ENCODE data around the gene ZNF385D. TPM values are rescaled to one million over a fixed set of nuclear protein-coding genes. Genes with fewer than 3 reads are reported as not detected.
"Not testable (repeated sequence)": the region's sequence is repeated elsewhere in the genome, so short reads cannot be mapped to it uniquely, and the experiment has no call there.

The ZNF385D gene
- total RNA-seq, 2 experiments from 2014 or later, result not detected

- H3K9me3 Mint-ChIP-seq, result peaks cover 2% of the 10 kb centered on the region
- no peaks in the 10 kb centered on the region for H3K36me3 Mint-ChIP-seq
- no peak overlapping the region for H3K4me3 Mint-ChIP-seq
- no peak for DNase-seq
- H3K27me3 Mint-ChIP-seq, result no peaks in the 10 kb centered on the region
- no peak overlapping the region for H3K27ac Mint-ChIP-seq
- H3K4me1 Mint-ChIP-seq, result no peaks in the 10 kb centered on the region
Measured at GRCh38 chr3:21505711-21506460, 245.1 kb downstream of the ZNF385D start.

- DNase-seq, result no peak
- no peaks in the 10 kb centered on the region for H3K27me3 Mint-ChIP-seq
- no peaks in the 10 kb centered on the region for H3K4me1 Mint-ChIP-seq
- H3K4me3 Mint-ChIP-seq, result no peak overlapping the region
- no peak overlapping the region for H3K27ac Mint-ChIP-seq
- peaks cover 7% of the 10 kb centered on the region for H3K9me3 Mint-ChIP-seq
- no peaks in the 10 kb centered on the region for H3K36me3 Mint-ChIP-seq
Measured at GRCh38 chr3:21502656-21503055, 248.4 kb downstream of the ZNF385D start.

GRCh38 chr3:21500834-21501233, 250.2 kb downstream of the ZNF385D start:
- Mint-ChIP-seq H3K4me1 (no peaks in the 10 kb centered on the region), H3K4me3 (no peak overlapping the region), H3K9me3 (peaks cover 7% of the 10 kb centered on the region), H3K36me3 (no peaks in the 10 kb centered on the region), H3K27me3 (no peaks in the 10 kb centered on the region), H3K27ac (no peak overlapping the region)
- no peak for DNase-seq

GRCh38 chr3:21490671-21491070, 260.3 kb downstream of the ZNF385D start:
- H3K4me3 Mint-ChIP-seq, H3K9me3 Mint-ChIP-seq, H3K27me3 Mint-ChIP-seq, H3K4me1 Mint-ChIP-seq, H3K27ac Mint-ChIP-seq, DNase-seq, H3K36me3 Mint-ChIP-seq: not testable (repeated sequence)

GRCh38 chr3:21487520-21487919, 263.5 kb downstream of the ZNF385D start:
- no peak for DNase-seq
- H3K4me1 Mint-ChIP-seq, result no peaks in the 10 kb centered on the region
- H3K4me3 Mint-ChIP-seq, result no peak overlapping the region
- H3K36me3 Mint-ChIP-seq, result no peaks in the 10 kb centered on the region
- H3K9me3 Mint-ChIP-seq, result no peaks in the 10 kb centered on the region
- no peak overlapping the region for H3K27ac Mint-ChIP-seq
- H3K27me3 Mint-ChIP-seq, result no peaks in the 10 kb centered on the region

GRCh38 chr3:21486024-21486935, 264.7 kb downstream of the ZNF385D start:
- not testable (repeated sequence) for H3K36me3 Mint-ChIP-seq, H3K4me1 Mint-ChIP-seq, DNase-seq, H3K27ac Mint-ChIP-seq, H3K9me3 Mint-ChIP-seq, H3K4me3 Mint-ChIP-seq, H3K27me3 Mint-ChIP-seq

- no peak for DNase-seq
- H3K36me3 Mint-ChIP-seq, result no peaks in the 10 kb centered on the region
- no peak overlapping the region for H3K27ac Mint-ChIP-seq
- H3K4me3 Mint-ChIP-seq, result no peak overlapping the region
- H3K27me3 Mint-ChIP-seq, result no peaks in the 10 kb centered on the region
- H3K9me3 Mint-ChIP-seq, result no peaks in the 10 kb centered on the region
- H3K4me1 Mint-ChIP-seq, result no peaks in the 10 kb centered on the region
Measured at GRCh38 chr3:21484828-21485144, 266.2 kb downstream of the ZNF385D start.

GRCh38 chr3:21484057-21484827, 266.8 kb downstream of the ZNF385D start:
- no peak overlapping the region for H3K27ac Mint-ChIP-seq
- DNase-seq, result peak; percentile 1

GRCh38 chr3:21481991-21482390, 269.0 kb downstream of the ZNF385D start:
- no peaks in the 10 kb centered on the region for H3K4me1 Mint-ChIP-seq
- H3K36me3 Mint-ChIP-seq, result no peaks in the 10 kb centered on the region
- DNase-seq, result no peak
- no peaks in the 10 kb centered on the region for H3K9me3 Mint-ChIP-seq
- H3K27me3 Mint-ChIP-seq, result no peaks in the 10 kb centered on the region
- H3K4me3 Mint-ChIP-seq, result no peak overlapping the region
- H3K27ac Mint-ChIP-seq, result no peak overlapping the region

More at GRCh38 chr3:21484057-21484827, 266.8 kb downstream of the ZNF385D start:
- no peaks in the 10 kb centered on the region for H3K36me3 Mint-ChIP-seq
- no peak overlapping the region for H3K4me3 Mint-ChIP-seq
- no peaks in the 10 kb centered on the region for H3K9me3 Mint-ChIP-seq
- no peaks in the 10 kb centered on the region for H3K4me1 Mint-ChIP-seq
- H3K27me3 Mint-ChIP-seq, result no peaks in the 10 kb centered on the region

- Mint-ChIP-seq H3K9me3 (no peaks in the 10 kb centered on the region), H3K27me3 (no peaks in the 10 kb centered on the region), H3K36me3 (no peaks in the 10 kb centered on the region), H3K27ac (no peak overlapping the region), H3K4me3 (no peak overlapping the region), H3K4me1 (no peaks in the 10 kb centered on the region)
- no peak for DNase-seq
Measured at GRCh38 chr3:21477541-21478288, 273.3 kb downstream of the ZNF385D start.

GRCh38 chr3:21466476-21466875, 284.5 kb downstream of the ZNF385D start:
- Mint-ChIP-seq H3K27me3 (no peaks in the 10 kb centered on the region), H3K4me1 (no peaks in the 10 kb centered on the region), H3K27ac (no peak overlapping the region), H3K4me3 (no peak overlapping the region), H3K9me3 (no peaks in the 10 kb centered on the region), H3K36me3 (no peaks in the 10 kb centered on the region)
- DNase-seq, result no peak

GRCh38 chr3:21464746-21465145, 286.3 kb downstream of the ZNF385D start:
- no peaks in the 10 kb centered on the region for H3K4me1 Mint-ChIP-seq
- H3K27me3 Mint-ChIP-seq, result no peaks in the 10 kb centered on the region
- H3K36me3 Mint-ChIP-seq, result no peaks in the 10 kb centered on the region
- no peak for DNase-seq
- H3K27ac Mint-ChIP-seq, result no peak overlapping the region
- H3K9me3 Mint-ChIP-seq, result no peaks in the 10 kb centered on the region
- no peak overlapping the region for H3K4me3 Mint-ChIP-seq

GRCh38 chr3:21463319-21463718, 287.7 kb downstream of the ZNF385D start:
- Mint-ChIP-seq H3K27ac (no peak overlapping the region), H3K4me3 (no peak overlapping the region), H3K9me3 (no peaks in the 10 kb centered on the region), H3K4me1 (no peaks in the 10 kb centered on the region), H3K36me3 (no peaks in the 10 kb centered on the region), H3K27me3 (no peaks in the 10 kb centered on the region)
- no peak for DNase-seq

- H3K4me1 Mint-ChIP-seq, result no peaks in the 10 kb centered on the region
- no peak for DNase-seq
- no peak overlapping the region for H3K4me3 Mint-ChIP-seq
- no peaks in the 10 kb centered on the region for H3K27me3 Mint-ChIP-seq
- H3K9me3 Mint-ChIP-seq, result peaks cover 5% of the 10 kb centered on the region
- H3K27ac Mint-ChIP-seq, result no peak overlapping the region
- no peaks in the 10 kb centered on the region for H3K36me3 Mint-ChIP-seq
Measured at GRCh38 chr3:21462141-21462540, 288.9 kb downstream of the ZNF385D start.
